Pancreas (tissue), 10 donors: ENCODE results near the gene PKHD1. TPM values are rescaled to one million over a fixed set of nuclear protein-coding genes. Genes with fewer than 3 reads are reported as not detected.

Source experiments
- ATAC-seq, 4 donors: fragments of 200-7000 bp; cut with Tn5 transposase; one replicate each; pipeline versions ENCODE4 v1.8.0 to v1.9.1; 2020; ENCODE audit warnings: mild to moderate bottlenecking in 4 of 4, moderate library complexity in 4 of 4
- DNase-seq, 6 donors: peaks; one replicate each; pipeline ENCODE4 v3.0.0-alpha.2; 2020
- FAIRE-seq: peaks from 2 replicates; lab custom pipeline; 2012; peaks lifted over from hg19 to GRCh38; lab: Jason Lieb, UNC
- H3K27ac ChIP-seq, 4 donors: fragments of 200-600 bp; sonication (generic); 1 replicate in 3 of 4; 2 replicates in 1 of 4; pipeline versions ENCODE4 v1.5.0 to v1.8.0; 2020
- H3K27me3 ChIP-seq, 4 donors: fragments of 200-600 bp; one replicate each; pipeline ENCODE4 v1.8.0; 2021
- H3K36me3 ChIP-seq, 3 donors: fragments of 200-600 bp; sonication (generic) in 1 of 3; one replicate each; pipeline versions ENCODE4 v1.5.0 to v1.8.0; 2020 to 2021
- H3K4me1 ChIP-seq, 3 donors: fragments of 200-600 bp; one replicate each; pipeline ENCODE4 v1.8.0; 2021
- H3K4me3 ChIP-seq, 4 donors: fragments of 200-600 bp; sonication (generic) in 2 of 4; one replicate each; pipeline versions ENCODE4 v1.5.0 to v1.8.0; 2020 to 2021
- H3K9me3 ChIP-seq, 4 donors: fragments of 200-600 bp; one replicate each; pipeline ENCODE4 v1.8.0; 2021
- CTCF ChIP-seq, 4 donors: fragments of 200-600 bp; sonication (generic) in 3 of 4; IDR thresholded peaks; one replicate each; pipeline versions ENCODE4 v1.5.0 to v1.8.0; 2021; ENCODE audit warnings: antibody characterized with exemption in 4 of 4
- WGBS, 2 donors: extraction: QIAGEN DNeasy Blood & Tissue Kit; methylation state at CpG; one replicate each; pipeline ENCODE4 v1.1.7; 2013; 5-methylcytosine and 5-hydroxymethylcytosine counted together
- intact Hi-C, 3 donors: fragments of 100-400 bp; cut with DNase I; formaldehyde crosslinking; loops; one replicate each; pipeline versions ENCODE4 v1.11.1 to v1.14.2; 2022
- polyA plus RNA-seq, 2 donors: library from polyadenylated mRNA; stranded (reverse); fragments of 200-250 nt; gene quantifications; one replicate each; pipeline ENCODE4 v1.2.3, GENCODE V29; 2013
- total RNA-seq, 6 donors: library from RNA; stranded (reverse); fragmentation: NEBNext Ultra II Directional in 4 of 6; extraction: Animal tissue kit (Norgen Biotek cat#: 25700) in 4 of 6; gene quantifications; one replicate each; pipeline versions ENCODE4 v1.2.1 to v1.2.4, GENCODE V29; 2021 to 2023
- donor health status: healthy with polysubstance abuse.
- donor health status: DM: no; HTN: no; CAD: no; lungs with moderate emphysema.
- donor health status: DM: no; HTN: no; CAD: no.
- donor health status: control.
- donor health status: control.
- donor health status: Bipolar disorder and iron deficiency.
- donor health status: DM: yes; HTN: yes; CAD: no.
- donor health status: DM: no; HTN: no; CAD: no.
- donor health status: DM: no; HTN: no; CAD: no.
- donor health status: DM: yes; HTN: yes; CAD: no.

The PKHD1 gene
- total and polyA plus RNA-seq, 8 donors: 6.4 to 33.0 (median 16.3) TPM

- Histone ChIP-seq H3K9me3 (no peaks in the 10 kb centered on the region), H3K4me1 (no peaks in the 10 kb centered on the region), H3K4me3 (no peak overlapping the region), H3K36me3 (no peaks in the 10 kb centered on the region), H3K27ac (no peak overlapping the region), H3K27me3 (no peaks in the 10 kb centered on the region)
- ATAC-seq: no peak
- FAIRE-seq: no peak
- intact Hi-C loops: no loop called here
- no peak for DNase-seq
- no peak for TF ChIP-seq CTCF (IDR thresholded peaks at IDR 0.05)
These were observed 29.2 kb upstream of the PKHD1 start for GRCh38 chr6:52116605-52116948.

GRCh38 chr6:52115891-52116604 lies 28.6 kb upstream of the PKHD1 start:
- Histone ChIP-seq H3K27ac (no peak overlapping the region), H3K36me3 (no peaks in the 10 kb centered on the region), H3K9me3 (no peaks in the 10 kb centered on the region), H3K4me3 (no peak overlapping the region), H3K27me3 (no peaks in the 10 kb centered on the region), H3K4me1 (no peaks in the 10 kb centered on the region)
- peak in 2 of 4 donors; percentile 12 to 51 for ATAC-seq
- FAIRE-seq: no peak
- no peak for TF ChIP-seq CTCF (IDR thresholded peaks at IDR 0.05)
- WGBS, 2 donors: 23 to 28% methylated on average over 3 of the region's 3 CpGs
- no peak for DNase-seq
- intact Hi-C loops: no loop called here

- FAIRE-seq: no peak
- no peak for ATAC-seq
- H3K27ac ChIP-seq: no peak overlapping the region
- H3K9me3 ChIP-seq: no peaks in the 10 kb centered on the region
- H3K4me3 ChIP-seq: no peak overlapping the region
- no peaks in the 10 kb centered on the region for H3K4me1 ChIP-seq
- H3K36me3 ChIP-seq: no peaks in the 10 kb centered on the region
- no peak for TF ChIP-seq CTCF (IDR thresholded peaks at IDR 0.05)
- intact Hi-C loops: no loop called here
- H3K27me3 ChIP-seq: no peaks in the 10 kb centered on the region
- no peak for DNase-seq
- 63% methylated on average over 3 of the region's 3 CpGs for WGBS, 2 donors
These were observed 27.8 kb upstream of the PKHD1 start for GRCh38 chr6:52115145-52115741.

GRCh38 chr6:52109171-52109571 lies 21.8 kb upstream of the PKHD1 start:
- 35 to 46% methylated on average over 2 of the region's 2 CpGs for WGBS, 2 donors
- H3K9me3 ChIP-seq: no peaks in the 10 kb centered on the region
- no peak for TF ChIP-seq CTCF (IDR thresholded peaks at IDR 0.05)
- no peaks in the 10 kb centered on the region for H3K4me1 ChIP-seq
- H3K27me3 ChIP-seq: no peaks in the 10 kb centered on the region
- no peak for DNase-seq
- H3K4me3 ChIP-seq: no peak overlapping the region
- no peak for FAIRE-seq
- H3K36me3 ChIP-seq: no peaks in the 10 kb centered on the region
- no peak overlapping the region for H3K27ac ChIP-seq
- intact Hi-C loops: no loop called here
- no peak for ATAC-seq

DNA sequence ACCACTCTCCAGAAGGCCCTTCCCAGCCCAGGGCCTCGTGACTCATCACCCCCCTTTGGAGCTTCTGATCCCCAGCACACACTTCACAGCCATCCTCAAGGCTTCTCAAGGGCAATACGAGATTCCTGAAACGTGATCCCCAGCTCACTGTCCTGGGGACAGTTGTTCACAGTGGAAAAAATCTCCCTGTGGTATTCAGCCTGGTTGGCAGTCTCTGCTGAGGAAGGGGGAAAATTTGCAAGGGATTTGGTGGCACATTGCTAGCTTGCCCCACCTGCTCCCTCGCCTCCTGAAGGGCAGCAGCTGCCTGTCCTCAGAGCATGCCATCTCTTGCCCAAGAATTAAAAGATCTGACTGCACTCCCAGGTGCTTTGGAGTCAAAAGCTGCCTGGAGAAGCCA lies 20.7 kb upstream of the PKHD1 start:
- Histone ChIP-seq H3K9me3 (no peaks in the 10 kb centered on the region), H3K4me1 (no peaks in the 10 kb centered on the region), H3K36me3 (no peaks in the 10 kb centered on the region), H3K27ac (no peak overlapping the region), H3K27me3 (no peaks in the 10 kb centered on the region), H3K4me3 (no peak overlapping the region)
- intact Hi-C loops: no loop called here
- no peak for DNase-seq
- ATAC-seq: no peak
- TF ChIP-seq CTCF (IDR thresholded peaks at IDR 0.05): no peak
- 50 to 61% methylated on average over 4 of the region's 4 CpGs for WGBS, 2 donors
- FAIRE-seq: no peak
